Neural cell (in vitro differentiated cells): Measurements from ENCODE around the gene NEK6. TPM values are rescaled to one million over a fixed set of nuclear protein-coding genes. Genes with fewer than 3 reads are reported as not detected.

Experiments
- H2AFZ ChIP-seq: fragments of 200-600, 300-800 bp; sonication (generic), shearing (Covaris generic); 2 replicates; pipeline ENCODE4 v1.6.0; 2014; ENCODE audit warnings: low read depth, mild to moderate bottlenecking, antibody characterized with exemption, low read length, moderate library complexity
- H3F3A ChIP-seq: fragments of 200-600 bp; shearing (Covaris generic); 2 replicates; pipeline ENCODE4 v1.6.1; 2016; ENCODE audit warnings: mild to moderate bottlenecking, moderate library complexity, mixed read lengths, antibody characterized with exemption, low read length; ENCODE audit not compliant: insufficient read depth, poor library complexity, severe bottlenecking
- H3K27ac ChIP-seq: fragments of 200-600, 300-800 bp; sonication (generic), shearing (Covaris generic); 2 replicates; pipeline ENCODE4 v1.5.1; 2014; ENCODE audit warnings: mild to moderate bottlenecking, low read length, moderate library complexity
- H3K27me3 ChIP-seq: fragments of 300-800, 200-600 bp; sonication (generic), shearing (Covaris generic); 2 replicates; pipeline ENCODE4 v1.6.0; 2014; ENCODE audit warnings: mild to moderate bottlenecking, low read depth, low read length, moderate library complexity; ENCODE audit not compliant: insufficient read depth
- H3K36me3 ChIP-seq: fragments of 300-800, 200-600 bp; sonication (generic), shearing (Covaris generic); 2 replicates; pipeline ENCODE4 v1.5.1; 2014; ENCODE audit warnings: mild to moderate bottlenecking, antibody characterized with exemption, low read length, moderate library complexity; ENCODE audit not compliant: insufficient read depth
- H3K4me2 ChIP-seq: fragments of 300-800, 200-600 bp; sonication (generic), shearing (Covaris generic); 2 replicates; pipeline ENCODE4 v1.6.0; 2014; ENCODE audit warnings: mild to moderate bottlenecking, low read length
- H3K4me3 ChIP-seq: fragments of 300-800, 200-600 bp; sonication (generic), shearing (Covaris generic); 2 replicates; pipeline ENCODE4 v1.5.1; 2014; ENCODE audit warnings: mild to moderate bottlenecking, low read length, moderate library complexity
- H3K79me2 ChIP-seq: fragments of 200-600 bp; shearing (Covaris generic); replicated peaks from 2 replicates; pipeline ENCODE4 v1.6.0; 2014; ENCODE audit warnings: mild to moderate bottlenecking, low read length, moderate library complexity; ENCODE audit not compliant: insufficient read depth
- H3K9ac ChIP-seq: fragments of 300-800, 200-600 bp; sonication (generic), shearing (Covaris generic); 2 replicates; pipeline ENCODE4 v1.6.1; 2016; ENCODE audit warnings: mild to moderate bottlenecking, low read length, mixed read lengths
- H3K9me2 ChIP-seq: fragments of 200-600 bp; shearing (Covaris generic); 2 replicates; pipeline ENCODE4 v1.6.1; 2016; ENCODE audit warnings: mild to moderate bottlenecking, low read length, mixed read lengths; ENCODE audit not compliant: insufficient read depth
- H3K9me3 ChIP-seq: fragments of 200-600, 300-800 bp; sonication (generic), shearing (Covaris generic); 2 replicates; pipeline ENCODE4 v1.6.1; 2016; ENCODE audit warnings: mild to moderate bottlenecking, mixed run types, low read length, moderate library complexity, mixed read lengths
- H4K20me1 ChIP-seq: fragments of 200-600 bp; shearing (Covaris generic); 2 replicates; pipeline ENCODE4 v1.6.1; 2016; ENCODE audit warnings: mild to moderate bottlenecking, mixed run types; ENCODE audit not compliant: insufficient read depth
- EP300 ChIP-seq: fragments of 450-650 bp; conservative IDR thresholded peaks from 2 replicates; pipeline ENCODE4 v1.6.1; 2014; ENCODE audit warnings: antibody characterized with exemption, mild to moderate bottlenecking, moderate library complexity; ENCODE audit not compliant: poor library complexity, severe bottlenecking
- EZH2 ChIP-seq: fragments of 200-600, 300-800 bp; shearing (Covaris generic), sonication (generic); IDR thresholded peaks from 2 replicates; pipeline ENCODE4 v1.6.1; 2014; ENCODE audit warnings: antibody characterized with exemption, low read length, borderline replicate concordance, mild to moderate bottlenecking; ENCODE audit not compliant: insufficient read depth, poor library complexity, severe bottlenecking
- MXI1 ChIP-seq: fragments of 450-650 bp; conservative IDR thresholded peaks from 2 replicates; pipeline ENCODE4 v1.6.1; 2014; ENCODE audit warnings: antibody characterized with exemption, mild to moderate bottlenecking; ENCODE audit not compliant: poor library complexity, severe bottlenecking
- POLR2AphosphoS5 ChIP-seq: IDR thresholded peaks from 2 replicates; pipeline ENCODE4 v1.6.1; 2012
- RAD21 ChIP-seq: fragments of 450-650 bp; conservative IDR thresholded peaks from 2 replicates; pipeline ENCODE4 v1.6.1; 2014; ENCODE audit warnings: antibody characterized with exemption, mild to moderate bottlenecking, moderate library complexity
- SMC3 ChIP-seq: fragments of 450-650 bp; conservative IDR thresholded peaks from 2 replicates; pipeline ENCODE4 v1.6.1; 2014; ENCODE audit warnings: antibody characterized with exemption, mild to moderate bottlenecking, moderate library complexity; ENCODE audit not compliant: poor library complexity
- TAF1 ChIP-seq: IDR thresholded peaks from 2 replicates; pipeline ENCODE4 v1.6.1; 2012; ENCODE audit warnings: low read depth
- polyA plus RNA-seq: library from polyadenylated mRNA; depleted of rRNA; stranded (reverse); fragments of >200 nt; gene quantifications from 2 replicates; pipeline ENCODE4 v1.2.3, GENCODE V29; 2014
- TF ChIP-seq, protein P1 (sequence below): fragments of 450-650 bp; IDR thresholded peaks from 2 replicates; pipeline ENCODE4 v1.5.1; 2014; ENCODE audit warnings: antibody characterized with exemption, mild to moderate bottlenecking, moderate library complexity; ENCODE audit not compliant: poor library complexity, severe bottlenecking
- TF ChIP-seq, protein P2 (sequence below): IDR thresholded peaks from 2 replicates; pipeline ENCODE4 v1.6.1; 2012; ENCODE audit warnings: borderline replicate concordance

The NEK6 gene
- polyA plus RNA-seq, 1 donor from 2014 or later, result 4.6 TPM

DNA sequence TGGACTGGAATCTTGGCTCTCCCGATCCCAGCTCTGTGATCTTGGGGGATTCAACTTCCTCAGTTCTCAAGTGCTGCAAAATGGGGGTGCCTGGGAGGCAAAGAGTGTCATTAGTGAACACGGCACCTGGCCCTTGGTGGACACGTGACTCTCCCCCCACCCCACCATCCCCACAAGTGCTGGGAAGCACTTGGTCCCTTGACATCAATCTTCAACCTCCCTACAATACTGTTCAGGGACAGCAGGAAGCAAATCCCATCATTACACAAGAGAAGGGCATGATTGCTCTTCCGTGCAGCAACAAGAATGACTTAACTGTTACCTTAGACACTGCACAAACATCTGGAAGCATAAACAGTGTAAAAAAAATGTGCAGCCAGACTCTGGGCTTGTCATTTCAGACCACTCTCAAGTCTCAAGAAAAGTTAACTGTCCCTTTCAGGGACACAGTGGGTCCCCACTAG is 96.1 kb downstream of the NEK6 start:
- Histone ChIP-seq H3K27ac (no peak overlapping the region), H3K9me3 (no peaks in the 10 kb centered on the region), H3K79me2 (peaks cover 1% of the 10 kb centered on the region), H3K9me2 (no peaks in the 10 kb centered on the region), H3K36me3 (peaks cover 5% of the 10 kb centered on the region), H3F3A (no peaks in the 10 kb centered on the region), H3K9ac (no peak overlapping the region), H3K4me3 (no peak overlapping the region), H3K27me3 (no peaks in the 10 kb centered on the region), H2AFZ (no peak overlapping the region), H4K20me1 (no peaks in the 10 kb centered on the region), H3K4me2 (no peak overlapping the region)
- TF ChIP-seq SMC3 (no peak), EZH2 (no peak), RAD21 (no peak)

DNA sequence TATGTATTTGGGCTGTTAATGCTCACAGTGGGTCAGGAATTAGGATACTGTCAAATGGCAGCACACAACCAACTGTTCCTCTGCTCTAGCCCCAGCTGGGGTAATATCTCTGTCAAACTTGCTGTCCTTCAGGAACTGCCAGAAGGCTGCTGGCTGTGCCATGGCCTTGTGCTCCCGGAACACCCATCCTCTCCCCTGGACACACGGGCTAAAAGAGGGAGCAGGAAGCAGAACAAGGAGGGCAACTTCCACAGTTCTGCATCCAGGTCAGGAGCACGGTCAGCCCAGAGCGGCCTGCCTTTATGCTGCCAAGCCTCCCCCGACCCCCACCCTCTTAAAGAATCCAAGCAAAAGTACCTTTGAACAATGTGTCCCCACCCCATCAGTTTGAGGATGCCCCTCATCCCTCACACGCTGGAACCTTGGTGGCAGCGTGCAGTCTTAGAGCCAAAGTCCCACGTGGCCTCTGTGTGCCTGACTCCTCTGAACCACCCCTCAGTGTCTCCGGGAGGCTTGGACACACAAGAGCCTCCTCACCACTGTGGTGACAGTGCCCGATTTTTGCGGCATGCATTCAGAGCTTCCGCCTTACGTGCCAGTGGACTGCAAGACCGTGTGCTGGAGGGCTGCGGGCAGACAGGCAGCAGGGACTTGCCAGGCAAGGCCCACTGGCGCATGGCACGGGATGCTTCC is 96.7 kb downstream of the NEK6 start:
- Histone ChIP-seq H3K79me2 (peaks cover 8% of the 10 kb centered on the region), H4K20me1 (no peaks in the 10 kb centered on the region)

More for the DNA sequence above, 96.7 kb downstream of the NEK6 start:
- Histone ChIP-seq H3K9me3 (no peaks in the 10 kb centered on the region), H3K4me2 (no peak overlapping the region), H3K27ac (no peak overlapping the region), H3K9ac (no peak overlapping the region), H3F3A (no peaks in the 10 kb centered on the region), H3K27me3 (no peaks in the 10 kb centered on the region), H3K9me2 (no peaks in the 10 kb centered on the region), H3K4me3 (no peak overlapping the region), H2AFZ (no peak overlapping the region), H3K36me3 (peaks cover 5% of the 10 kb centered on the region)
- TF ChIP-seq POLR2AphosphoS5 (no peak), EZH2 (no peak), RAD21 (no peak), EP300 (no peak), SMC3 (no peak), TAF1 (no peak), MXI1 (no peak)
- TF ChIP-seq, protein P1, sequence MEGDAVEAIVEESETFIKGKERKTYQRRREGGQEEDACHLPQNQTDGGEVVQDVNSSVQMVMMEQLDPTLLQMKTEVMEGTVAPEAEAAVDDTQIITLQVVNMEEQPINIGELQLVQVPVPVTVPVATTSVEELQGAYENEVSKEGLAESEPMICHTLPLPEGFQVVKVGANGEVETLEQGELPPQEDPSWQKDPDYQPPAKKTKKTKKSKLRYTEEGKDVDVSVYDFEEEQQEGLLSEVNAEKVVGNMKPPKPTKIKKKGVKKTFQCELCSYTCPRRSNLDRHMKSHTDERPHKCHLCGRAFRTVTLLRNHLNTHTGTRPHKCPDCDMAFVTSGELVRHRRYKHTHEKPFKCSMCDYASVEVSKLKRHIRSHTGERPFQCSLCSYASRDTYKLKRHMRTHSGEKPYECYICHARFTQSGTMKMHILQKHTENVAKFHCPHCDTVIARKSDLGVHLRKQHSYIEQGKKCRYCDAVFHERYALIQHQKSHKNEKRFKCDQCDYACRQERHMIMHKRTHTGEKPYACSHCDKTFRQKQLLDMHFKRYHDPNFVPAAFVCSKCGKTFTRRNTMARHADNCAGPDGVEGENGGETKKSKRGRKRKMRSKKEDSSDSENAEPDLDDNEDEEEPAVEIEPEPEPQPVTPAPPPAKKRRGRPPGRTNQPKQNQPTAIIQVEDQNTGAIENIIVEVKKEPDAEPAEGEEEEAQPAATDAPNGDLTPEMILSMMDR, result no peak
- TF ChIP-seq, protein P2, sequence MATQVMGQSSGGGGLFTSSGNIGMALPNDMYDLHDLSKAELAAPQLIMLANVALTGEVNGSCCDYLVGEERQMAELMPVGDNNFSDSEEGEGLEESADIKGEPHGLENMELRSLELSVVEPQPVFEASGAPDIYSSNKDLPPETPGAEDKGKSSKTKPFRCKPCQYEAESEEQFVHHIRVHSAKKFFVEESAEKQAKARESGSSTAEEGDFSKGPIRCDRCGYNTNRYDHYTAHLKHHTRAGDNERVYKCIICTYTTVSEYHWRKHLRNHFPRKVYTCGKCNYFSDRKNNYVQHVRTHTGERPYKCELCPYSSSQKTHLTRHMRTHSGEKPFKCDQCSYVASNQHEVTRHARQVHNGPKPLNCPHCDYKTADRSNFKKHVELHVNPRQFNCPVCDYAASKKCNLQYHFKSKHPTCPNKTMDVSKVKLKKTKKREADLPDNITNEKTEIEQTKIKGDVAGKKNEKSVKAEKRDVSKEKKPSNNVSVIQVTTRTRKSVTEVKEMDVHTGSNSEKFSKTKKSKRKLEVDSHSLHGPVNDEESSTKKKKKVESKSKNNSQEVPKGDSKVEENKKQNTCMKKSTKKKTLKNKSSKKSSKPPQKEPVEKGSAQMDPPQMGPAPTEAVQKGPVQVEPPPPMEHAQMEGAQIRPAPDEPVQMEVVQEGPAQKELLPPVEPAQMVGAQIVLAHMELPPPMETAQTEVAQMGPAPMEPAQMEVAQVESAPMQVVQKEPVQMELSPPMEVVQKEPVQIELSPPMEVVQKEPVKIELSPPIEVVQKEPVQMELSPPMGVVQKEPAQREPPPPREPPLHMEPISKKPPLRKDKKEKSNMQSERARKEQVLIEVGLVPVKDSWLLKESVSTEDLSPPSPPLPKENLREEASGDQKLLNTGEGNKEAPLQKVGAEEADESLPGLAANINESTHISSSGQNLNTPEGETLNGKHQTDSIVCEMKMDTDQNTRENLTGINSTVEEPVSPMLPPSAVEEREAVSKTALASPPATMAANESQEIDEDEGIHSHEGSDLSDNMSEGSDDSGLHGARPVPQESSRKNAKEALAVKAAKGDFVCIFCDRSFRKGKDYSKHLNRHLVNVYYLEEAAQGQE, result no peak
